ENCODE results near the gene ABCB9. TPM values are rescaled to one million over a fixed set of nuclear protein-coding genes. Genes with fewer than 3 reads are reported as not detected.

Gene ABCB9
- 16.9 TPM for total RNA-seq

DNA sequence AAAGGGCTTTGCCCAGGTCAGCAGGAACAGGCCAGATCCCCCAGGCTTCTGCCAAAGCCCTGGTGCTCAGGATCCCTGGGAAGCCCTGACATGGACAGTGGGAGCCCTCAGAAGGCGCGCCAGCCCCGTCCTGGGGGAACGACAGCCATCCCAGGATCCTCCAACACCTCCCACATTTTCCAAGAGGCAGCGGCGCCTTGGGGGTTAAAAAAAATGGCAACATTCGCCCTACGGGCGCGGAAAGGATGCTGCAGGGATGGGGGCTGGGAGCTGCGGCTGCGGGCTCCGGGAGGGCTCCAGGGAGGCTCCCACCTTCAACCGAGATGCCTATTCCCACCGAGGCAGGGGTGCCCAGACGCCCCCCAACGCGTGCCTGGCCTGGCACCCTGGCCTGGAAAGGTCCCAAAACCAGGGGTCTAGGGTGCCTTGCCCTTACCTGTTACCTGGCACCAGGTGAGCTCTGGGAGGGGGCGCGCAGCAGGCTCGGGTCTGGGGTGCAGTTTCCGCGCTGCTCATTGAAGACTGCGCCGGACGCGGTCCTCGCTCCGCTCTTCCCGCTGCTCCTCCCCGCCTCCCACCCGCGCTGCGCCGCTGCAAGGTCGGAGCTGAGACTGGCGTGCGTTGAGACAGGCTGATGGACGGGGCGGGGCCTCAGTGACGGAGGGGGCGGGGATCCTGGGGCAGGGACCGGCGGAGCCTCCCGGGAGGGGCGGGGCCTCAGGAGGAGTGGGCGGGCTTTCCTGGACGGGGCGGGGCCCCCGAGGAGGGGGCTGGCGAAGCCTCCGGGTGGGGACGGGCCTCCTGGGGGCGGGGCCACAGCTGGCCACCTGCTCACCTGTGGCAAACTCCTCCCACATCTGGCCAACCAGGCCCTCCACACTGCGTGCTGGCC lies at the start of gene ABCB9:
TSS of gene ABCB9 (minus strand) at position 613 of the 892 bp plus-strand sequence. CDS start 6,228 bp downstream, outside the sequence.

GRCh38 chr12:122980183-122981035 lies 14.1 kb upstream of the ABCB9 start, which contains the start of gene ARL6IP4:
TSS of gene ARL6IP4 (plus strand) at chr12:122980681. CDS start at chr12:122981140, 459 bp downstream.

DNA sequence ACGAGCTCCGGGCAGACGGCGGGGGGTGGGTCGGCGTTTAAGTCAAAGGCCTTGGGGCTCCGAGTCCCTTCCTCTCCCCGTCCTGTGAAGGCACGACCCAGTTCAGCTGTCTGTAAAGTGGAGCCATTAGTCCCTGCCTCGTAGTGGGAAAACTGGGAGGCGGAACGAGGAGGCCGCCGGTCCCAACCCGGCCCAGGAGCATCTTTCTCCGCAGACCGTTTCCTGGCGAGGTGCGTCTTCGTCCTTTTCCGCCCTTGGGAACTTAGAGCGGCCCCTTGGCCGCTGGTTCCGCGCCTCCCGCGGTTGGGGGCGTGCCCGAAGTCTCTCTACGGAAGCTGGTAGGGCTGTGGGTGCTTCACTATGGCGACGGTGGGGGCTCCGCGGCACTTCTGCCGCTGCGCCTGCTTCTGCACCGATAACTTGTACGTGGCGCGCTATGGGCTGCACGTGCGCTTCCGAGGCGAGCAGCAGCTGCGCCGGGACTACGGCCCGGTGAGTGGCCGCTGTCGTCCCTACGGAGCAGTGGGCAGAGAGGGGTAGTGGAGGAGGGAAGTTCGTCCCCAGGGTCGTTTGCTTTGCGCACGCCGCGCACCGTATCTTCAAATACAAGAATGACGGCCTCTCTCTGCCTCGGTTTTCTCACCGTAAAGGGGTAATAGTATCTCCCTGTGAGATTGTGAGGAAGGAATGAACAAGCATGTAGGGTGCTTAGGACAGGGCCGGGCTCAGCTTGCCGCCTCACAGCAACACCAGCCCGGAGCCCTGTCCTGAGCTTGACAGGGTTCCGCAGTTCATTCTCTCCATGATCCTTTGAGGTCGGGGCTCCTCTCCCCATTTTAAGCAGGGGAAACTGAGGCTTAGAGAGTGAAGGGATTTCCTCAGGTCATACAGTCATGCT lies 8.9 kb upstream of the ABCB9 start, which contains the start of gene OGFOD2:
TSS of gene OGFOD2 (plus strand) at position 353 of the 898 bp plus-strand sequence. CDS start at position 361, 8 bp downstream.

GRCh38 chr12:122895704-122896636 lies 70.3 kb downstream of the ABCB9 start, which contains the start of gene VPS37B:
TSS of gene VPS37B (minus strand) at chr12:122896124. CDS start at chr12:122896062, 62 bp downstream.

Other genes with a start within 250 kb of the ABCB9 start
- 2.1 TPM for gene HCAR3, start 249.7 kb downstream of the ABCB9 start, total RNA-seq
- 0.99 TPM for gene HCAR1, start 235.6 kb downstream of the ABCB9 start, total RNA-seq
- 49.5 TPM for gene DENR, start 213.6 kb downstream of the ABCB9 start, total RNA-seq
- gene CCDC62, start 191.9 kb downstream of the ABCB9 start, total RNA-seq = 2.1 TPM
- gene HIP1R, start 131.0 kb downstream of the ABCB9 start, total RNA-seq = 31.0 TPM
- 46.1 TPM for gene VPS37B, start 70.3 kb downstream of the ABCB9 start, total RNA-seq
- 16.9 TPM for gene OGFOD2, start 8.8 kb upstream of the ABCB9 start, total RNA-seq
- 62.0 TPM for gene ARL6IP4, start 14.2 kb upstream of the ABCB9 start, total RNA-seq
- gene PITPNM2, start 184.6 kb upstream of the ABCB9 start, total RNA-seq = 16.5 TPM